ENCODE measurements around the gene ATP2C1.

GRCh38 chr3:130907966-130908365 lies 14.1 kb downstream of the ATP2C1 start:
- TF ChIP-seq EZH2phosphoT487 (IDR thresholded peaks at IDR 0.05; ENCODE audit: borderline replicate concordance, low read length), result no peak
- no peak for TF ChIP-seq CTCF (conservative IDR thresholded peaks at IDR 0.05; ENCODE audit: low read depth, low read length)
- TF ChIP-seq EZH2 (IDR thresholded peaks at IDR 0.05; ENCODE audit: low read length, unreplicated experiment), result no peak

All from PC-3 (cell line).